ENCODE results near the gene OR11H7.

DNA sequence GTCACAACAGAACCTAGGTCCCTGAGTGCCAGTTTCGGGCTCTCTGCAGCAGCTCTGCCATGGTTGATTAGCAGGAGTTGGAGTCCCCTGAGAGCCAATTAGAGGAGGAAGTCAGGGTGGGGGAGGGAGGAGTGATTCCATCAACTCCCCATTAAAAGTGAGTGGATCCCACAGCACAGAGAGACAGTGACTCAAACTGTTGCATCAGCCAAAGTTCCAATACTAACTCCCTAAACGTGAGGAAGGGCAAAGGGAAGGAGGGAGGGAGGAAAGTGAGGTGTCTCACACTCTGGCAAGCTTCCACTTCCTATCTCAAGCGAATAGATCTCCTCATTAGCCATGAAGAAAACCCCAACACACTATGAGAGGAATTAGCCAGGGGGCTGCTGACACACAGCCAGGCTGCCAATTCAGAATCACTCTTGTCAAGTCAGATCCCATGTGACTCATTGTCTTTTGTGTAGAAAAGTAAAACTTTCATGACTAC is 33.9 kb downstream of the OR11H7 start:
- TF ChIP-seq, protein P1, sequence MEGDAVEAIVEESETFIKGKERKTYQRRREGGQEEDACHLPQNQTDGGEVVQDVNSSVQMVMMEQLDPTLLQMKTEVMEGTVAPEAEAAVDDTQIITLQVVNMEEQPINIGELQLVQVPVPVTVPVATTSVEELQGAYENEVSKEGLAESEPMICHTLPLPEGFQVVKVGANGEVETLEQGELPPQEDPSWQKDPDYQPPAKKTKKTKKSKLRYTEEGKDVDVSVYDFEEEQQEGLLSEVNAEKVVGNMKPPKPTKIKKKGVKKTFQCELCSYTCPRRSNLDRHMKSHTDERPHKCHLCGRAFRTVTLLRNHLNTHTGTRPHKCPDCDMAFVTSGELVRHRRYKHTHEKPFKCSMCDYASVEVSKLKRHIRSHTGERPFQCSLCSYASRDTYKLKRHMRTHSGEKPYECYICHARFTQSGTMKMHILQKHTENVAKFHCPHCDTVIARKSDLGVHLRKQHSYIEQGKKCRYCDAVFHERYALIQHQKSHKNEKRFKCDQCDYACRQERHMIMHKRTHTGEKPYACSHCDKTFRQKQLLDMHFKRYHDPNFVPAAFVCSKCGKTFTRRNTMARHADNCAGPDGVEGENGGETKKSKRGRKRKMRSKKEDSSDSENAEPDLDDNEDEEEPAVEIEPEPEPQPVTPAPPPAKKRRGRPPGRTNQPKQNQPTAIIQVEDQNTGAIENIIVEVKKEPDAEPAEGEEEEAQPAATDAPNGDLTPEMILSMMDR (conservative IDR thresholded peaks at IDR 0.05; ENCODE audit: low read length): no peak
- TF ChIP-seq EZH2phosphoT487 (IDR thresholded peaks at IDR 0.05; ENCODE audit: borderline replicate concordance): no peak

All from Loucy (cell line).